IPS-18a (cell line): Measurements from ENCODE around the gene SPTBN5.

Experiments
- H3K27ac ChIP-seq: one replicate; pipeline ENCODE4 v1.5.1; 2013; ENCODE audit warnings: low read length
- H3K27me3 ChIP-seq: one replicate; pipeline ENCODE4 v1.6.1; 2013; ENCODE audit warnings: mild to moderate bottlenecking, low read length; ENCODE audit not compliant: control insufficient read depth, insufficient read depth
- H3K36me3 ChIP-seq: one replicate; pipeline ENCODE4 v1.6.1; 2013; ENCODE audit warnings: low read depth, low read length; ENCODE audit not compliant: control insufficient read depth
- H3K4me1 ChIP-seq: one replicate; pipeline ENCODE4 v1.6.1; 2013; ENCODE audit warnings: low read depth, low read length; ENCODE audit not compliant: control insufficient read depth
- H3K4me3 ChIP-seq: one replicate; pipeline ENCODE4 v1.5.1; 2013; ENCODE audit warnings: low read length
- H3K9ac ChIP-seq: one replicate; pipeline ENCODE4 v1.6.1; 2013; ENCODE audit warnings: mild to moderate bottlenecking, low read length, moderate library complexity
- H3K9me3 ChIP-seq: one replicate; pipeline ENCODE4 v1.6.1; 2013; ENCODE audit warnings: low read depth, low read length; ENCODE audit not compliant: control insufficient read depth

The SPTBN5 gene

GRCh38 chr15:41923401-41923997 is 29.6 kb upstream of the SPTBN5 start:
- H3K9ac ChIP-seq, result no peak overlapping the region
- peaks cover 8% of the 10 kb centered on the region for H3K36me3 ChIP-seq
- no peak overlapping the region for H3K27ac ChIP-seq
- no peaks in the 10 kb centered on the region for H3K9me3 ChIP-seq
- no peaks in the 10 kb centered on the region for H3K27me3 ChIP-seq
- no peaks in the 10 kb centered on the region for H3K4me1 ChIP-seq
- no peak overlapping the region for H3K4me3 ChIP-seq

GRCh38 chr15:41922353-41922752 is 28.5 kb upstream of the SPTBN5 start:
- Histone ChIP-seq H3K9ac (no peak overlapping the region), H3K36me3 (peaks cover 13% of the 10 kb centered on the region), H3K9me3 (no peaks in the 10 kb centered on the region), H3K4me1 (no peaks in the 10 kb centered on the region), H3K27me3 (no peaks in the 10 kb centered on the region), H3K27ac (no peak overlapping the region), H3K4me3 (no peak overlapping the region)

DNA sequence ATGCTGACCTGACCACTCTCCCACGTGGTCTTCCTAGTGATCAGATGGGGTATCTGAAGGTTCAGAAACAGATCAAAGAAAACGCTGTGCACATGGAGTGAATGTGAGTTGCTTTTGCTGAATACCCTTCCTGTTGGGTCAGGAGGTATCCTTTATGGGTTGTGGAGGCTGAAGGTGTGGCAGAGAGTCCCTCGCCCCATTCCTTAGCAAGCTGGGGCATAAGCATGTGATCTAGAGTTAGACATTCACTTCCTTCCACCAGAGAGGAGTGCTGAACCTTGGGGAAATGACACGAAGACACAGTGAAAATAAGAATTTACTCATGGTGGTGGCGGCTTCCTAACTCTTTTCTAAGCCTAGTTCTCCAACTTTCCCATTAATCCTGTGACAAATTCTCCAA is 27.8 kb upstream of the SPTBN5 start:
- no peaks in the 10 kb centered on the region for H3K9me3 ChIP-seq
- no peak overlapping the region for H3K4me3 ChIP-seq
- H3K4me1 ChIP-seq, result no peaks in the 10 kb centered on the region
- H3K36me3 ChIP-seq, result peaks cover 13% of the 10 kb centered on the region
- H3K9ac ChIP-seq, result no peak overlapping the region
- no peaks in the 10 kb centered on the region for H3K27me3 ChIP-seq
- no peak overlapping the region for H3K27ac ChIP-seq

- peaks cover 13% of the 10 kb centered on the region for H3K36me3 ChIP-seq
- H3K27ac ChIP-seq, result no peak overlapping the region
- H3K27me3 ChIP-seq, result no peaks in the 10 kb centered on the region
- H3K4me1 ChIP-seq, result no peaks in the 10 kb centered on the region
- H3K9ac ChIP-seq, result no peak overlapping the region
- H3K4me3 ChIP-seq, result no peak overlapping the region
- H3K9me3 ChIP-seq, result no peaks in the 10 kb centered on the region
Observed at GRCh38 chr15:41921167-41921566, 27.3 kb upstream of the SPTBN5 start.

- peaks cover 13% of the 10 kb centered on the region for H3K36me3 ChIP-seq
Observed at GRCh38 chr15:41919954-41920538, 26.2 kb upstream of the SPTBN5 start.

DNA sequence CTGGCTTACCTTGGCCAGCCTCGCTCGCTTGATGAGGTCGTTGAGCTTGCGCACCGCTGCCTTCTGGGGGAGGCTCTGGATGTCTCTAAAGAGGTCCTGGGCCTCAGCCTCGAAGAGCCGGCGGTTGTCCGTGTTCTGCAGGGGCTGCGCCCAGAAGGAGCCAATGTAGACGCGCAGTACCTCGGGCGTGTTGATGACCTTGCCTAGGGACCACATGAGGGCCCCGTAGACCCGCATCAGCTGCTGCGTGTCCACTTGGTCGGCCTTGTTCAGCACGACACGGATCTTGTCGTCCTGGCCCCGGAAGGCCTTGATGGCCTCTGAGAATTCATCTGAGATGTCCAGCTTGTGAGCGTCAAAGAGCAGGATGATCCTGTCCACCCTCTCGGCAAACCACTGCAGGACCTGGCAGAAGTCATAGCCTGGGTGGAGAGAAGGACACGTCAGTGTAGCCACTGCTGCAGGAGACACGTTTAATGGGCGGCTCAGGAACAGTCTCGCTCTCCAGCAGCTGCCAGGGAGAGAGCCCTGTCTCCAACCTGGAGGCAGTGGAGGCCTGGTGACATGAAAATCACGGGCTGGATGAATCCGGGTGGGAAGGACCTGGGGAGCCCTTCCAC is 25.5 kb upstream of the SPTBN5 start:
- Histone ChIP-seq H3K27me3 (no peaks in the 10 kb centered on the region), H3K9me3 (no peaks in the 10 kb centered on the region), H3K4me3 (no peak overlapping the region), H3K9ac (no peak overlapping the region), H3K4me1 (no peaks in the 10 kb centered on the region), H3K36me3 (peaks cover 13% of the 10 kb centered on the region), H3K27ac (no peak overlapping the region)

More at GRCh38 chr15:41919954-41920538, 26.2 kb upstream of the SPTBN5 start:
- H3K27me3 ChIP-seq, result no peaks in the 10 kb centered on the region
- H3K9ac ChIP-seq, result no peak overlapping the region
- no peak overlapping the region for H3K27ac ChIP-seq
- no peaks in the 10 kb centered on the region for H3K4me1 ChIP-seq
- no peaks in the 10 kb centered on the region for H3K9me3 ChIP-seq
- no peak overlapping the region for H3K4me3 ChIP-seq

DNA sequence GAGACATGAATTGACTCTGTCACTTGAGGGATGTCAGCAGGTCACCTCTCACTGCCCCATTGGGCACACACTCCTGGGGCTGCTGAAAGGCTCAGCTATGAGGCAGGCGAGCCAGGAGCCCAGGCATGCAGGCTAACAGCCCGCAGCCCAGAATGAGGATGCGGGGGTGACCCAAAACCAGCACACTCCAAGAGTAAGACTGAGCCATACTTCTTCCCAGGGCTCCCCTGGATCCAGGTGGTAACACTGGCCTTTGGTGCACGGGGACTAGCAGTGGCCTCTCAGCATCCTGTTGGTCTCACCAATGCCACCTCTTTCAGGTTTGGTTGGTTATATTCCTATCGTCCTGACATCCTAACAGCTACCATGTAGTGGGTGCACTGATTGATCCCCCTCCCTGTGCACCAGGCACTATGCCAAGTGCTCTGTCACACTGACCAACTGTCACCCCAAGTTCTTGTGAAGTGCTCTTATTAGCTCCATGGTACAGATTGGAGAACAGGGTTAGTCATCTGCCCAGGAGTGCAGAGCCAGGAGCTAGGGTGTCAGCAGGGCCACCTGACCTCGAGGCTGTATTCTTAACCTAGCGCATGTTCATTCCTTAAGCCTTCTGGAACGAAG is 24.8 kb upstream of the SPTBN5 start:
- H3K36me3 ChIP-seq, result peaks cover 13% of the 10 kb centered on the region
- H3K9me3 ChIP-seq, result no peaks in the 10 kb centered on the region
- no peak overlapping the region for H3K9ac ChIP-seq

DNA sequence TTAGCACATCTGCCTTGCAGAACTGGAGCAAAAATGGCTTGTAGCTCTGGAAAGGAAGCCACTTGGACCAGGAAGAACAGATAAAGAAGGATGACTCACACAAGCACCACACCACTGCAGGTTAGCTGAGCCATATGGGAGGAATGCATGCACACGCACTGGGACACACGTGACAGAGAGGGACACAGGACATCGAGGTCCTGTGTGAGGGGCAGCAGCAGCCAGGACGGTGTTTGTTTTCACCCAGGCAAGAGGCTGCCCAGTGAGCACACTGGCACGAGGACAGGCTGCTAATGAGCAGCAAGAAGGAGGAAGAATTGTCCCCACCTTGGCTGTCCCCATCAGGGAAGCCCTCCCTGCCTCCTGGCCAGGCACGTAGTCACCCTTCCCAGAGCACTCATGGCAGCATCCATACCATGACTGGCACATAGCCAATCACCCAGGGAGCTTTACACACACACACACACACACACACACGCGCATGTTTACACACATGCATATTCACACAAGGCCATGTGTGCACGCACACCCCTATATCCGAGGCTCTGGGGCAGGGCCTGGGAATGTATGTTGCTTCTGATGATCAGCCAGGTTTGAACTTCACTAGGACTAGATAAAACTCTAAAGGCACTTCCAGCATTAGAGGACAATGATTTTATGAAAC is 24.0 kb upstream of the SPTBN5 start:
- H3K4me1 ChIP-seq, result no peaks in the 10 kb centered on the region

More for the DNA sequence above, 24.8 kb upstream of the SPTBN5 start:
- H3K27ac ChIP-seq, result no peak overlapping the region
- H3K4me3 ChIP-seq, result no peak overlapping the region
- H3K27me3 ChIP-seq, result no peaks in the 10 kb centered on the region
- no peaks in the 10 kb centered on the region for H3K4me1 ChIP-seq

GRCh38 chr15:41915255-41915994 is 21.6 kb upstream of the SPTBN5 start:
- Histone ChIP-seq H3K36me3 (peaks cover 13% of the 10 kb centered on the region), H3K27me3 (no peaks in the 10 kb centered on the region), H3K9ac (no peak overlapping the region), H3K9me3 (no peaks in the 10 kb centered on the region), H3K4me3 (no peak overlapping the region), H3K4me1 (no peaks in the 10 kb centered on the region), H3K27ac (no peak overlapping the region)

More for the DNA sequence above, 24.0 kb upstream of the SPTBN5 start:
- Histone ChIP-seq H3K9ac (no peak overlapping the region), H3K27me3 (no peaks in the 10 kb centered on the region), H3K4me3 (no peak overlapping the region), H3K9me3 (no peaks in the 10 kb centered on the region), H3K27ac (no peak overlapping the region), H3K36me3 (peaks cover 13% of the 10 kb centered on the region)

- no peaks in the 10 kb centered on the region for H3K4me1 ChIP-seq
- H3K36me3 ChIP-seq, result peaks cover 18% of the 10 kb centered on the region
- no peak overlapping the region for H3K27ac ChIP-seq
- H3K9ac ChIP-seq, result no peak overlapping the region
- no peaks in the 10 kb centered on the region for H3K9me3 ChIP-seq
- H3K27me3 ChIP-seq, result no peaks in the 10 kb centered on the region
- H3K4me3 ChIP-seq, result no peak overlapping the region
Observed at GRCh38 chr15:41914411-41914810, 20.6 kb upstream of the SPTBN5 start.

- H3K27ac ChIP-seq, result no peak overlapping the region
- H3K9me3 ChIP-seq, result no peaks in the 10 kb centered on the region
- H3K4me1 ChIP-seq, result no peaks in the 10 kb centered on the region
- peaks cover 17% of the 10 kb centered on the region for H3K36me3 ChIP-seq
- no peaks in the 10 kb centered on the region for H3K27me3 ChIP-seq
- H3K9ac ChIP-seq, result no peak overlapping the region
- H3K4me3 ChIP-seq, result no peak overlapping the region
Observed at GRCh38 chr15:41913256-41913655, 19.4 kb upstream of the SPTBN5 start.
